ENCODE measurements around the gene CEBPZ. TPM values are rescaled to one million over a fixed set of nuclear protein-coding genes. Genes with fewer than 3 reads are reported as not detected.

Gene CEBPZ
- 10 to 100 TPM; 37.9 to 51.1 (median 46.9) TPM for total RNA-seq

GRCh38 chr2:37231241-37232130, at the start of gene CEBPZ, which contains the start of gene NDUFAF7:
TSS of gene CEBPZ (minus strand) at chr2:37231596. CDS start at chr2:37231567, 29 bp downstream.
TSS of gene NDUFAF7 (plus strand) at chr2:37231658. CDS start at chr2:37231706, 48 bp downstream.
- H3K36me3 ChIP-seq: no peaks in the 10 kb centered on the region
- H3K27me3 ChIP-seq: no peaks in the 10 kb centered on the region
- H3K9me3 ChIP-seq: no peaks in the 10 kb centered on the region
- H3K4me3 ChIP-seq: peak within 1 kb of the TSS; percentile 71 to 80 (median 75)
- peak; percentile 85 to 89 for DNase-seq (ENCODE audit: low spot score in 2 of 2)
- intact Hi-C loops (cut with DNase I; ENCODE audit: low total_unique reads): no loop called here
- TF ChIP-seq, protein P1, sequence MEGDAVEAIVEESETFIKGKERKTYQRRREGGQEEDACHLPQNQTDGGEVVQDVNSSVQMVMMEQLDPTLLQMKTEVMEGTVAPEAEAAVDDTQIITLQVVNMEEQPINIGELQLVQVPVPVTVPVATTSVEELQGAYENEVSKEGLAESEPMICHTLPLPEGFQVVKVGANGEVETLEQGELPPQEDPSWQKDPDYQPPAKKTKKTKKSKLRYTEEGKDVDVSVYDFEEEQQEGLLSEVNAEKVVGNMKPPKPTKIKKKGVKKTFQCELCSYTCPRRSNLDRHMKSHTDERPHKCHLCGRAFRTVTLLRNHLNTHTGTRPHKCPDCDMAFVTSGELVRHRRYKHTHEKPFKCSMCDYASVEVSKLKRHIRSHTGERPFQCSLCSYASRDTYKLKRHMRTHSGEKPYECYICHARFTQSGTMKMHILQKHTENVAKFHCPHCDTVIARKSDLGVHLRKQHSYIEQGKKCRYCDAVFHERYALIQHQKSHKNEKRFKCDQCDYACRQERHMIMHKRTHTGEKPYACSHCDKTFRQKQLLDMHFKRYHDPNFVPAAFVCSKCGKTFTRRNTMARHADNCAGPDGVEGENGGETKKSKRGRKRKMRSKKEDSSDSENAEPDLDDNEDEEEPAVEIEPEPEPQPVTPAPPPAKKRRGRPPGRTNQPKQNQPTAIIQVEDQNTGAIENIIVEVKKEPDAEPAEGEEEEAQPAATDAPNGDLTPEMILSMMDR (IDR thresholded peaks at IDR 0.05): no peak
- peak; percentile 68 for TF ChIP-seq POLR2A (IDR thresholded peaks at IDR 0.05)
- TF ChIP-seq POLR2AphosphoS5 (IDR thresholded peaks at IDR 0.05): peak; percentile 88 to 95 (median 89)
- peak within 1 kb of the TSS; percentile 91 to 94 for H3K27ac ChIP-seq
- H3K4me1 ChIP-seq: peaks cover 5 to 20% of the 10 kb centered on the region in 2 donors

GRCh38 chr2:37276291-37276690, 44.9 kb upstream of the CEBPZ start:
- no peak overlapping the region for H3K4me3 ChIP-seq
- H3K9me3 ChIP-seq: no peaks in the 10 kb centered on the region
- no peak for DNase-seq (ENCODE audit: low spot score in 2 of 2)
- no peaks in the 10 kb centered on the region for H3K36me3 ChIP-seq
- no peak overlapping the region for H3K27ac ChIP-seq
- no peaks in the 10 kb centered on the region for H3K27me3 ChIP-seq
- TF ChIP-seq, protein P1 (IDR thresholded peaks at IDR 0.05): no peak
- no peak for TF ChIP-seq POLR2AphosphoS5 (IDR thresholded peaks at IDR 0.05)
- no peak for TF ChIP-seq POLR2A (IDR thresholded peaks at IDR 0.05)
- intact Hi-C loops (cut with DNase I; ENCODE audit: low total_unique reads): loop anchor here (5.0 kb wide), 1 partner anchor 1381 kb away; no protein-coding TSS in a partner anchor
- no peaks in the 10 kb centered on the region for H3K4me1 ChIP-seq

DNA sequence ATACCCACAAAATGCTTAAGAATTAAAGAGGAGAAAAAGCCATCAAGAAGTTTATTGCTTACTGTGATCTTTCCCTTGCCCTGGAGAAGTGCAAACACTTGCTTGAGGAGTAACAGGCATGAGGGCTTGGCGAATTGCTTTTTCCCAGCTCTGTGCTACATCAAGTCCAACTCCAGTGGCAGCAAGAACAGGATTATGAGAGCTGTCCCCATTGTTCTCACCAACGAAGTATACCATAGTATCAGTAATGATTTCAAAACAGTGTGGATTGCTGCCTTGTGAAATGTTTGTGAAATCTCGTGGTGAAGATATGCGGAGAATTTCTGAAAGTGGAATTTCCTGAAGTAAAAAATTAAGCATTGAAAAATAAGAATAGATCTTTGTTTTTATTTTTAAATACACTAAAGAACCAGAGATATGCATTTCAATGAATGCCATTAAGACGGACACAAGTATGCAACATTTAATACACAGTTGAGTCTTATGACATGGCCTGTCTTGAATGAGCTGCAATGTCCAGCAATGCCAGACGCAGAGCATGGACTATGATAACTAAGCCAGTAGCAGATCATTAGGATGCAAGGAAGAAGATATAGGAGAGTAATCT, 43.1 kb upstream of the CEBPZ start:
- H3K4me3 ChIP-seq: no peak overlapping the region
- no peak for TF ChIP-seq POLR2AphosphoS5 (IDR thresholded peaks at IDR 0.05)
- TF ChIP-seq, protein P1 (IDR thresholded peaks at IDR 0.05): no peak
- no peak for TF ChIP-seq POLR2A (IDR thresholded peaks at IDR 0.05)
- no peak for DNase-seq (ENCODE audit: low spot score in 2 of 2)
- intact Hi-C loops (cut with DNase I; ENCODE audit: low total_unique reads): no loop called here
- H3K9me3 ChIP-seq: no peaks in the 10 kb centered on the region
- H3K27ac ChIP-seq: no peak overlapping the region
- no peaks in the 10 kb centered on the region for H3K4me1 ChIP-seq
- H3K36me3 ChIP-seq: peaks cover 4% of the 10 kb centered on the region
- H3K27me3 ChIP-seq: no peaks in the 10 kb centered on the region

DNA sequence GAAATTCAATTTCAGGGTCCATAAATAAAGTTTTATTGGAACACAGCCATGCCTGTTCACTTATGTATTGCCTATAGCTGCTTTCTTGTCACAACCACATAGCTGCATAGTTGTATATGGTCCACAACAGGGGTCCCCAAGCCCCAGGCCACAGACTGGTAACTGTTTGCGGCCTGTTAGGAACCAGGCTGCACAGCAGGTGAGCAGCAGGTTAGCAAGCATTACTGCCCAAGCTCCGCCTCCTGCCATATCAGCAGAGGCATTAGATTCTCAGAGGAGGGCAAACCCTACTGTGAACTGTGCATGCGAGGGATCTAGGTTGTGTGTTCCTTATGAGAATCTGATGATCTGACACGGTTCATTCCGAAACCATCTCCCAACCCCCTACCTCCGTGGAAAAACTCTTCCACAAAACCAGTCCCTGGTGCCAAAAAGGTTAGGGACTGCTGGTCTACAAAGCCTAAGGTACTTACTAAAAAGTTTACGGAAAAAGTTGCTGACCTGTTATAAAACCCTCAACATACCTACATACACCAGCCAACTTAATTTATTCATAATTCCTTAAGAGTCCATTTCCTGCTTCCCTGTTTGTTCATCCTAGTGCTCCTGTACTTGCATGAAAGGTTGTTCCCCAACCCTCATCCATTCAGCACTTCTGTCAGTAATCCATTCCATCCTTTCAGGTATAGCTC, 40.1 kb upstream of the CEBPZ start:
- H3K36me3 ChIP-seq: peaks cover 4% of the 10 kb centered on the region
- H3K4me1 ChIP-seq: no peaks in the 10 kb centered on the region
- H3K27me3 ChIP-seq: no peaks in the 10 kb centered on the region
- H3K9me3 ChIP-seq: no peaks in the 10 kb centered on the region
- no peak overlapping the region for H3K4me3 ChIP-seq
- no peak overlapping the region for H3K27ac ChIP-seq
- DNase-seq (ENCODE audit: low spot score in 2 of 2): no peak
- TF ChIP-seq POLR2A (IDR thresholded peaks at IDR 0.05) (no peak), POLR2AphosphoS5 (IDR thresholded peaks at IDR 0.05) (no peak)
- TF ChIP-seq, protein P1 (IDR thresholded peaks at IDR 0.05): no peak
- intact Hi-C loops (cut with DNase I; ENCODE audit: low total_unique reads): loop anchor here (1.0 kb wide), 1 partner anchor 19 kb away; no protein-coding TSS in a partner anchor
